ENCODE data around the gene CALN1. TPM values are rescaled to one million over a fixed set of nuclear protein-coding genes. Genes with fewer than 3 reads are reported as not detected.

Gene CALN1
- total RNA-seq, 5 donors from 2014 or later (not counting 1 experiment from before 2014, with no cell fraction given): 0.03 to 0.26 (median 0.05) TPM

GRCh38 chr7:72057796-72058195 lies 354.3 kb downstream of the CALN1 start:
- Histone ChIP-seq H3K36me3 (ENCODE audit: control insufficient read depth in 2 of 2, extremely low read depth in 1 of 2, insufficient read depth in 1 of 2, low read length in 1 of 2) (no peaks in the 10 kb centered on the region), H3K4me1 (ENCODE audit: control insufficient read depth in 1 of 2, extremely low read depth in 1 of 2, insufficient read depth in 2 of 2, low read length in 2 of 2) (peaks cover 0 to 8% of the 10 kb centered on the region in 2 experiments), H3K4me3 (ENCODE audit: control insufficient read depth in 1 of 2, extremely low read depth in 1 of 2, low read length in 1 of 2) (no peak overlapping the region), H3K27me3 (replicated peaks in 1 of 2; ENCODE audit: control insufficient read depth in 2 of 2, extremely low read depth in 1 of 2, insufficient read depth in 2 of 2, low read length in 1 of 2) (no peaks in the 10 kb centered on the region), H3K9me3 (no peaks in the 10 kb centered on the region), H3K27ac (ENCODE audit: low read length) (no peak overlapping the region)
- H3K27me3 Mint-ChIP-seq: no peaks in the 10 kb centered on the region
- ChIA-PET CTCF (no interaction called here), POLR2A (no interaction called here)
- peaks cover 0 to 5% (median 2%) of the 10 kb centered on the region in 3 donors for H3K4me1 Mint-ChIP-seq
- H3K36me3 Mint-ChIP-seq: no peaks in the 10 kb centered on the region
- WGBS (ENCODE audit: insufficient coverage): no CpG with 5 or more reads among the region's 11 CpGs
- no peak for DNase-seq
- H3K27ac Mint-ChIP-seq: no peak overlapping the region
- ATAC-seq (replicated peaks in 1 of 4): no peak
- peaks cover 4 to 16% (median 14%) of the 10 kb centered on the region in 3 donors for H3K9me3 Mint-ChIP-seq
- H3K4me3 Mint-ChIP-seq: peak overlapping the region in 1 of 3 donors; percentile 59

- DNase-seq (no peak), ATAC-seq (replicated peaks in 1 of 4) (no peak)
- H3K4me1 ChIP-seq (ENCODE audit: control insufficient read depth in 1 of 2, extremely low read depth in 1 of 2, insufficient read depth in 2 of 2, low read length in 2 of 2): peaks cover 0 to 8% of the 10 kb centered on the region in 2 experiments
- Mint-ChIP-seq H3K27me3 (no peaks in the 10 kb centered on the region), H3K36me3 (no peaks in the 10 kb centered on the region), H3K4me3 (no peak overlapping the region), H3K27ac (no peak overlapping the region), H3K4me1 (peaks cover 0 to 5% (median 2%) of the 10 kb centered on the region in 3 donors), H3K9me3 (peaks cover 4 to 16% (median 14%) of the 10 kb centered on the region in 3 donors)
- no CpG with 5 or more reads among the region's 2 CpGs for WGBS (ENCODE audit: insufficient coverage)
- H3K27ac ChIP-seq (ENCODE audit: low read length): no peak overlapping the region
- H3K27me3 ChIP-seq (replicated peaks in 1 of 2; ENCODE audit: control insufficient read depth in 2 of 2, extremely low read depth in 1 of 2, insufficient read depth in 2 of 2, low read length in 1 of 2): no peaks in the 10 kb centered on the region
- H3K36me3 ChIP-seq (ENCODE audit: control insufficient read depth in 2 of 2, extremely low read depth in 1 of 2, insufficient read depth in 1 of 2, low read length in 1 of 2): no peaks in the 10 kb centered on the region
- ChIA-PET POLR2A (no interaction called here), CTCF (no interaction called here)
- no peaks in the 10 kb centered on the region for H3K9me3 ChIP-seq
- H3K4me3 ChIP-seq (ENCODE audit: control insufficient read depth in 1 of 2, extremely low read depth in 1 of 2, low read length in 1 of 2): no peak overlapping the region
These were observed 354.9 kb downstream of the CALN1 start for GRCh38 chr7:72057231-72057630.

- Mint-ChIP-seq H3K9me3 (peaks cover 3 to 14% (median 5%) of the 10 kb centered on the region in 3 donors), H3K36me3 (no peaks in the 10 kb centered on the region), H3K27ac (no peak overlapping the region), H3K4me1 (peaks cover 0 to 5% (median 2%) of the 10 kb centered on the region in 3 donors), H3K4me3 (no peak overlapping the region), H3K27me3 (no peaks in the 10 kb centered on the region)
- WGBS (ENCODE audit: insufficient coverage): no CpG with 5 or more reads among the region's 2 CpGs
- ATAC-seq (replicated peaks in 1 of 4) (no peak), DNase-seq (no peak)
- Histone ChIP-seq H3K4me1 (ENCODE audit: control insufficient read depth in 1 of 2, extremely low read depth in 1 of 2, insufficient read depth in 2 of 2, low read length in 2 of 2) (peaks cover 0 to 8% of the 10 kb centered on the region in 2 experiments), H3K27ac (ENCODE audit: low read length) (no peak overlapping the region), H3K36me3 (ENCODE audit: control insufficient read depth in 2 of 2, extremely low read depth in 1 of 2, insufficient read depth in 1 of 2, low read length in 1 of 2) (no peaks in the 10 kb centered on the region), H3K27me3 (replicated peaks in 1 of 2; ENCODE audit: control insufficient read depth in 2 of 2, extremely low read depth in 1 of 2, insufficient read depth in 2 of 2, low read length in 1 of 2) (no peaks in the 10 kb centered on the region), H3K9me3 (no peaks in the 10 kb centered on the region), H3K4me3 (ENCODE audit: control insufficient read depth in 1 of 2, extremely low read depth in 1 of 2, low read length in 1 of 2) (no peak overlapping the region)
- CTCF ChIA-PET: no interaction called here
- POLR2A ChIA-PET: no interaction called here
These were observed 356.7 kb downstream of the CALN1 start for GRCh38 chr7:72055426-72055825.

GRCh38 chr7:72053292-72053691 lies 358.8 kb downstream of the CALN1 start:
- CTCF ChIA-PET: no interaction called here
- Mint-ChIP-seq H3K36me3 (no peaks in the 10 kb centered on the region), H3K4me1 (peaks cover 0 to 5% (median 0%) of the 10 kb centered on the region in 3 donors), H3K27ac (no peak overlapping the region), H3K9me3 (peaks cover 3 to 16% (median 5%) of the 10 kb centered on the region in 3 donors), H3K27me3 (no peaks in the 10 kb centered on the region), H3K4me3 (no peak overlapping the region)
- Histone ChIP-seq H3K36me3 (ENCODE audit: control insufficient read depth in 2 of 2, extremely low read depth in 1 of 2, insufficient read depth in 1 of 2, low read length in 1 of 2) (no peaks in the 10 kb centered on the region), H3K4me3 (ENCODE audit: control insufficient read depth in 1 of 2, extremely low read depth in 1 of 2, low read length in 1 of 2) (no peak overlapping the region), H3K27ac (ENCODE audit: low read length) (no peak overlapping the region), H3K9me3 (no peaks in the 10 kb centered on the region), H3K27me3 (replicated peaks in 1 of 2; ENCODE audit: control insufficient read depth in 2 of 2, extremely low read depth in 1 of 2, insufficient read depth in 2 of 2, low read length in 1 of 2) (no peaks in the 10 kb centered on the region), H3K4me1 (ENCODE audit: control insufficient read depth in 1 of 2, extremely low read depth in 1 of 2, insufficient read depth in 2 of 2, low read length in 2 of 2) (peaks cover 0 to 2% of the 10 kb centered on the region in 2 experiments)
- ATAC-seq (replicated peaks in 1 of 4): no peak
- no peak for DNase-seq
- WGBS (ENCODE audit: insufficient coverage): 100% methylated on average over 1 of the region's 4 CpGs
- POLR2A ChIA-PET: no interaction called here

- Mint-ChIP-seq H3K36me3 (no peaks in the 10 kb centered on the region), H3K9me3 (peaks cover 0 to 22% (median 3%) of the 10 kb centered on the region in 3 donors), H3K27me3 (peaks cover 0 to 2% of the 10 kb centered on the region in 2 donors), H3K4me1 (no peaks in the 10 kb centered on the region), H3K27ac (no peak overlapping the region), H3K4me3 (no peak overlapping the region)
- H3K4me1 ChIP-seq (ENCODE audit: control insufficient read depth in 1 of 2, extremely low read depth in 1 of 2, insufficient read depth in 2 of 2, low read length in 2 of 2): no peaks in the 10 kb centered on the region
- DNase-seq (no peak), ATAC-seq (replicated peaks in 1 of 4) (no peak)
- H3K27ac ChIP-seq (ENCODE audit: low read length): no peak overlapping the region
- peaks cover 0 to 4% of the 10 kb centered on the region in 2 donors for H3K36me3 ChIP-seq (ENCODE audit: control insufficient read depth in 2 of 2, extremely low read depth in 1 of 2, insufficient read depth in 1 of 2, low read length in 1 of 2)
- no peak overlapping the region for H3K4me3 ChIP-seq (ENCODE audit: control insufficient read depth in 1 of 2, extremely low read depth in 1 of 2, low read length in 1 of 2)
- no peaks in the 10 kb centered on the region for H3K27me3 ChIP-seq (replicated peaks in 1 of 2; ENCODE audit: control insufficient read depth in 2 of 2, extremely low read depth in 1 of 2, insufficient read depth in 2 of 2, low read length in 1 of 2)
- H3K9me3 ChIP-seq: no peaks in the 10 kb centered on the region
- ChIA-PET CTCF (no interaction called here), POLR2A (no interaction called here)
These were observed 363.7 kb downstream of the CALN1 start for GRCh38 chr7:72048420-72048819.

GRCh38 chr7:72042855-72043254 lies 369.3 kb downstream of the CALN1 start:
- peaks cover 0 to 23% (median 7%) of the 10 kb centered on the region in 3 donors for H3K9me3 Mint-ChIP-seq
- CTCF ChIA-PET: no interaction called here
- no peaks in the 10 kb centered on the region for H3K36me3 Mint-ChIP-seq
- Histone ChIP-seq H3K4me1 (ENCODE audit: control insufficient read depth in 1 of 2, extremely low read depth in 1 of 2, insufficient read depth in 2 of 2, low read length in 2 of 2) (no peaks in the 10 kb centered on the region), H3K27me3 (replicated peaks in 1 of 2; ENCODE audit: control insufficient read depth in 2 of 2, extremely low read depth in 1 of 2, insufficient read depth in 2 of 2, low read length in 1 of 2) (no peaks in the 10 kb centered on the region), H3K4me3 (ENCODE audit: control insufficient read depth in 1 of 2, extremely low read depth in 1 of 2, low read length in 1 of 2) (no peak overlapping the region), H3K27ac (ENCODE audit: low read length) (no peak overlapping the region), H3K9me3 (no peaks in the 10 kb centered on the region), H3K36me3 (ENCODE audit: control insufficient read depth in 2 of 2, extremely low read depth in 1 of 2, insufficient read depth in 1 of 2, low read length in 1 of 2) (peaks cover 0 to 4% of the 10 kb centered on the region in 2 donors)
- H3K27ac Mint-ChIP-seq: no peak overlapping the region
- POLR2A ChIA-PET: no interaction called here
- H3K4me3 Mint-ChIP-seq: no peak overlapping the region
- ATAC-seq (replicated peaks in 1 of 4): no peak
- no peaks in the 10 kb centered on the region for H3K4me1 Mint-ChIP-seq
- no peak for DNase-seq
- H3K27me3 Mint-ChIP-seq: peaks cover 0 to 2% of the 10 kb centered on the region in 2 donors
- 63% methylated on average over 1 of the region's 3 CpGs for WGBS (ENCODE audit: insufficient coverage)

GRCh38 chr7:72040641-72041040 lies 371.5 kb downstream of the CALN1 start:
- Histone ChIP-seq H3K4me1 (ENCODE audit: control insufficient read depth in 1 of 2, extremely low read depth in 1 of 2, insufficient read depth in 2 of 2, low read length in 2 of 2) (no peaks in the 10 kb centered on the region), H3K9me3 (no peaks in the 10 kb centered on the region), H3K4me3 (ENCODE audit: control insufficient read depth in 1 of 2, extremely low read depth in 1 of 2, low read length in 1 of 2) (no peak overlapping the region), H3K36me3 (ENCODE audit: control insufficient read depth in 2 of 2, extremely low read depth in 1 of 2, insufficient read depth in 1 of 2, low read length in 1 of 2) (no peaks in the 10 kb centered on the region), H3K27me3 (replicated peaks in 1 of 2; ENCODE audit: control insufficient read depth in 2 of 2, extremely low read depth in 1 of 2, insufficient read depth in 2 of 2, low read length in 1 of 2) (no peaks in the 10 kb centered on the region), H3K27ac (ENCODE audit: low read length) (no peak overlapping the region)
- Mint-ChIP-seq H3K4me1 (no peaks in the 10 kb centered on the region), H3K4me3 (no peak overlapping the region), H3K36me3 (no peaks in the 10 kb centered on the region), H3K9me3 (peaks cover 0 to 25% (median 13%) of the 10 kb centered on the region in 3 donors), H3K27ac (no peak overlapping the region), H3K27me3 (peaks cover 0 to 2% of the 10 kb centered on the region in 2 donors)
- ChIA-PET POLR2A (no interaction called here), CTCF (no interaction called here)
- 60% methylated on average over 2 of the region's 2 CpGs for WGBS (ENCODE audit: insufficient coverage)
- ATAC-seq (replicated peaks in 1 of 4): no peak
- DNase-seq: no peak
